Measurements from ENCODE around the gene JAKMIP1.

The JAKMIP1 gene

GRCh38 chr4:6236816-6237390 lies 36.6 kb upstream of the JAKMIP1 start:
- Histone ChIP-seq H3K9me3 (ENCODE audit: severe bottlenecking) (no peaks in the 10 kb centered on the region), H3K27me3 (ENCODE audit: insufficient read depth, poor library complexity, severe bottlenecking) (no peaks in the 10 kb centered on the region), H3K27ac (ENCODE audit: poor library complexity, severe bottlenecking) (no peak overlapping the region), H3K4me1 (ENCODE audit: insufficient read depth, poor library complexity, severe bottlenecking) (no peaks in the 10 kb centered on the region), H3K4me3 (ENCODE audit: severe bottlenecking) (no peak overlapping the region), H3K36me3 (ENCODE audit: low read depth) (no peaks in the 10 kb centered on the region)
- TF ChIP-seq, protein P1, sequence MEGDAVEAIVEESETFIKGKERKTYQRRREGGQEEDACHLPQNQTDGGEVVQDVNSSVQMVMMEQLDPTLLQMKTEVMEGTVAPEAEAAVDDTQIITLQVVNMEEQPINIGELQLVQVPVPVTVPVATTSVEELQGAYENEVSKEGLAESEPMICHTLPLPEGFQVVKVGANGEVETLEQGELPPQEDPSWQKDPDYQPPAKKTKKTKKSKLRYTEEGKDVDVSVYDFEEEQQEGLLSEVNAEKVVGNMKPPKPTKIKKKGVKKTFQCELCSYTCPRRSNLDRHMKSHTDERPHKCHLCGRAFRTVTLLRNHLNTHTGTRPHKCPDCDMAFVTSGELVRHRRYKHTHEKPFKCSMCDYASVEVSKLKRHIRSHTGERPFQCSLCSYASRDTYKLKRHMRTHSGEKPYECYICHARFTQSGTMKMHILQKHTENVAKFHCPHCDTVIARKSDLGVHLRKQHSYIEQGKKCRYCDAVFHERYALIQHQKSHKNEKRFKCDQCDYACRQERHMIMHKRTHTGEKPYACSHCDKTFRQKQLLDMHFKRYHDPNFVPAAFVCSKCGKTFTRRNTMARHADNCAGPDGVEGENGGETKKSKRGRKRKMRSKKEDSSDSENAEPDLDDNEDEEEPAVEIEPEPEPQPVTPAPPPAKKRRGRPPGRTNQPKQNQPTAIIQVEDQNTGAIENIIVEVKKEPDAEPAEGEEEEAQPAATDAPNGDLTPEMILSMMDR (IDR thresholded peaks at IDR 0.05; ENCODE audit: poor library complexity, severe bottlenecking), result no peak
- ATAC-seq (ENCODE audit: low read depth) (no peak), DNase-seq (ENCODE audit: low spot score) (no peak)

DNA sequence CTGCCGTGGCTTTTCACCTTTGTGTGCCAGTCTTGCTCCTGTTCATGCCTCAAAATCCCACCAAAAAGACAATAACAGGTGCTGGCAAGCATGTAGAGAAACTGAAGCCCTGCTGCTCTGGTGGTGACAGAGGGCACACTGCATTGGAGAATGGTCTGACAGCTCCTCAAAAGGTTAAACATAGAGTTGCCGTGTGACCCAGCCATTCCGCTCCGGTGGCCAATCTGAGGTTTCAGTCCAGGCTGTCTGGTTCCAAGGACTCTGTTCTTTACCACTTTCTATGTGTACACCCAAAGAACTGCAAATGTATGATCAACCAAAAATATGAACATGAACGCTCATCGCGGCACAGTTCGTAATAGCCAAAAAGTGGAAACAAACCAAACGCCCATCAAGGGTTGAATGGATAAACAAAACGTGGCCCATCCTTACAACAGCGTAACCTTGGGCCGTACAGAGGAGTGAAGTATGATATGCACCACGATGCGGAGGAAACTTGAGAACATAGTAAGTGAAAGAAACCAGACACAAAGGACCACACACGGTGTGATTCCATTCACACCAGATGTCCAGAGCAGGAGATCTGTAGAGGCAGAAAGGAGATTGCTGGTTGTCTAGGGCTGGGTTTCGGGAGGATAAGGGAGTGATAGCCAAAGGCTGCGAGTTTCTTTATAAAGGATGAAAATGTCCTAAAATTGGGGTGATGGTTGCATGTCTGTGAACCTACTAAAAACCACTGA lies 35.7 kb upstream of the JAKMIP1 start:
- no peaks in the 10 kb centered on the region for H3K36me3 ChIP-seq (ENCODE audit: low read depth)
- no peak for DNase-seq (ENCODE audit: low spot score)
- H3K27me3 ChIP-seq (ENCODE audit: insufficient read depth, poor library complexity, severe bottlenecking), result no peaks in the 10 kb centered on the region
- no peaks in the 10 kb centered on the region for H3K9me3 ChIP-seq (ENCODE audit: severe bottlenecking)
- TF ChIP-seq, protein P1 (IDR thresholded peaks at IDR 0.05; ENCODE audit: poor library complexity, severe bottlenecking), result no peak
- no peak overlapping the region for H3K27ac ChIP-seq (ENCODE audit: poor library complexity, severe bottlenecking)
- H3K4me1 ChIP-seq (ENCODE audit: insufficient read depth, poor library complexity, severe bottlenecking), result no peaks in the 10 kb centered on the region
- no peak for ATAC-seq (ENCODE audit: low read depth)
- no peak overlapping the region for H3K4me3 ChIP-seq (ENCODE audit: severe bottlenecking)

- Histone ChIP-seq H3K27me3 (ENCODE audit: insufficient read depth, poor library complexity, severe bottlenecking) (no peaks in the 10 kb centered on the region), H3K36me3 (ENCODE audit: low read depth) (no peaks in the 10 kb centered on the region), H3K9me3 (ENCODE audit: severe bottlenecking) (no peaks in the 10 kb centered on the region), H3K4me3 (ENCODE audit: severe bottlenecking) (no peak overlapping the region), H3K27ac (ENCODE audit: poor library complexity, severe bottlenecking) (no peak overlapping the region), H3K4me1 (ENCODE audit: insufficient read depth, poor library complexity, severe bottlenecking) (no peaks in the 10 kb centered on the region)
- TF ChIP-seq, protein P1 (IDR thresholded peaks at IDR 0.05; ENCODE audit: poor library complexity, severe bottlenecking), result no peak
- ATAC-seq (ENCODE audit: low read depth) (no peak), DNase-seq (ENCODE audit: low spot score) (no peak)
Observed at GRCh38 chr4:6235012-6235411, 34.7 kb upstream of the JAKMIP1 start.

DNA sequence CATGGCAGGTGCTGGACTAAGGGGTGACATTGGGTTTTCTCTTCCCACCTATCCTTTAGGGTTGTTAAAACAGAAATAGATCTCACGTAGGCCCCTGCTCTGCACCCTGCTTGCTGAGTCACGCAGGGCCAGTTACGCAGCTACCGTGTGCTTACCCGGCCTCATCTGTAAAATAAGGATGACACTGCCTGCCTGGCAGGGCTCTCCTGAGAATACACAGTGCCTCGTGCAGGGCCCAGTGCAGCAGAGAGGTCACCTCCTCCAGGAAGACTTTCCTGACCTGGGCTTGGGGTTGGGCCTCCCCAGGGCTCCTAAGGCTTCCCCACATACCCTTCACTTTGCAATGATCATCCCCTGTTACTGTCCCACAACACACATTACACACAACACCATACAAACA lies 33.6 kb upstream of the JAKMIP1 start:
- TF ChIP-seq, protein P1 (IDR thresholded peaks at IDR 0.05; ENCODE audit: poor library complexity, severe bottlenecking), result no peak
- H3K27ac ChIP-seq (ENCODE audit: poor library complexity, severe bottlenecking), result no peak overlapping the region

More for the DNA sequence above, 33.6 kb upstream of the JAKMIP1 start:
- H3K4me1 ChIP-seq (ENCODE audit: insufficient read depth, poor library complexity, severe bottlenecking), result no peaks in the 10 kb centered on the region
- H3K27me3 ChIP-seq (ENCODE audit: insufficient read depth, poor library complexity, severe bottlenecking), result no peaks in the 10 kb centered on the region
- DNase-seq (ENCODE audit: low spot score) (no peak), ATAC-seq (ENCODE audit: low read depth) (no peak)
- no peak overlapping the region for H3K4me3 ChIP-seq (ENCODE audit: severe bottlenecking)
- H3K9me3 ChIP-seq (ENCODE audit: severe bottlenecking), result no peaks in the 10 kb centered on the region
- no peaks in the 10 kb centered on the region for H3K36me3 ChIP-seq (ENCODE audit: low read depth)
